Caki2 (cell line): Measurements from ENCODE around the gene IP6K3. TPM values are rescaled to one million over a fixed set of nuclear protein-coding genes. Genes with fewer than 3 reads are reported as not detected.

Source experiments
- DNase-seq: peaks from one replicate; pipeline ENCODE4 v3.0.0-alpha.2; 2015; ENCODE audit warnings: low read depth
- in situ Hi-C: cut with HindIII; loops from 2 replicates; pipeline ENCODE4 v1.10.0; 2016; ENCODE audit warnings: low sequenced_read_pairs, low pct_unique_long_range_greater_than_20kb, mixed read lengths
- total RNA-seq: library from RNA; depleted of rRNA; stranded (reverse); fragments of >200 nt; shearing (Covaris generic); gene quantifications from 2 replicates; pipeline ENCODE4 v1.2.3, GENCODE V29; 2014; ENCODE audit warnings: low replicate concordance

The IP6K3 gene
- total RNA-seq, 1 experiment from 2014 or later = 0.07 TPM

GRCh38 chr6:33716379-33716778 is 30.3 kb downstream of the IP6K3 start:
- DNase-seq = no peak
- in situ Hi-C loops = loop anchor here (10.0 kb wide), 1 partner anchor 62 kb away; no protein-coding TSS in a partner anchor

DNA sequence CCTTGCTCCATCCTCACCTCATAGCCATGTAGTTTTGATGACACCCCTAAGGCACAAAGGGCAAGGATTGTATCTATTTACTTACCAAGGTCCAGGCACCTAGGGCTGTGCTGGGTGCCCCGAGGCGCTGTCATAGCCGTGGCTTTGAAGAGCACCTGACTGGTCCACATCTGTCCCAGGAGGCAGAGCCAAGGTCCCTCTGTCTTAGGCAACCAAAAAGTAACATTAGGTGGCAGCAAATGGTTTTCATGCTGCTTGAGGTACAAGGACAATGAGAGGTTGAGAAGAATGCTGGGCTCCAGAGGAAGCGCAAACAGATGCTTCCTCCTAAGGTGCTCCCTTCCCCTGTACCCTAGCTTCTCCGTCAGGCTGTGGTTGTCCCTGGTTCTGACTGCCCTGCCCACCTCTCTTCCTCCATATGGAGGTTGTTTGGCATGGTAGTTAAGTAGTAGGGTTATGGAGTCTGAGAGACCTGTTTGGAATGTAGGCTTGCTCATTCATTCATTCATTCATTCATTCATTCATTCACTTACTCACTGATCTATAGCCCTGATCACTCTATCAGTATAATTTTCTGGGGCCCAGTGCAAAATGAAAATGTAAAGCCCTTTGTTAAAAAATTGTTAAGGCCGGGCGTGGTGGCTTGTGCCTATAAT is 32.2 kb downstream of the IP6K3 start:
- in situ Hi-C loops = loop anchor here (10.0 kb wide), 1 partner anchor 60 kb away; no protein-coding TSS in a partner anchor
- no peak for DNase-seq

DNA sequence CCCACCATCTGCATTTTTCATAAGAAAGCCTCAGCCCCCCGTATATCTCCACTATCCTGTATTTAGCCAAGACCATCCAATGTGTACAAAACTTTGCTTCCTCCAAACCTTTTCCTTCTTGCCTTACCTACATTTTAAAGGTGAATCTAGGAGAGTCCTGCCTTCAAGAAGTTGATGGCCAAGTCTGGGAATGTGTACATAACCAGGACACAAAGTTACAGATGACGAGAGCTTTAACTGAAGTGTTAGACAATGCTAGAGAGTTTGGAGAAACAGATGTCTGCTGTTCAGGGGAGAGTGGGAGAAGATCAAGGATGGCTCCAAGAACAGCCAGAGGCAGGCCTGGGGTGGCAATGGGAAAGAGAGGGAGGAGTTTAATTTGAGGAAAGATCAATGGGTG is 32.9 kb downstream of the IP6K3 start:
- DNase-seq = no peak
- in situ Hi-C loops = loop anchor here (10.0 kb wide), 1 partner anchor 59 kb away; no protein-coding TSS in a partner anchor

DNA sequence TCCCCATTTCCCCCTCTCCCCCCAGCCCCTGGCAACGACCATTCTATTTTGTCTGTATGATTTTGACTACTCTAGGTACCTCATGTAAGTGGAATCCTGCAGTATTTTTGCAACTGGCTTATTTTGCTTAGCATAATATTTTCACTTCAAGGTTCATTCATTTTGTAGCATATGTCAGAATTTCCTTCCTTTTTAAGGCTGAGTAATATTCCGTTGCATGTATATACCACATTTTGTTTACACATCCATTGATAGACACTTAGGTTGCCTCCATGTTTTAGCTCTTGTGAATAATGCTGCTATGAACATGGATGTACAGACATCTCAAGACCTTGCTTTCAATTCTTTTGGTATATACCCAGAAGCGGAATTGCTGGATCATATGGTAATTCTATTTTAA is 33.8 kb downstream of the IP6K3 start:
- DNase-seq = no peak
- in situ Hi-C loops = loop anchor here (10.0 kb wide), 1 partner anchor 58 kb away; no protein-coding TSS in a partner anchor

GRCh38 chr6:33711140-33712129 is 35.3 kb downstream of the IP6K3 start, which contains the start of gene UQCC2:
TSS of gene UQCC2 (minus strand) at chr6:33711700. CDS start at chr6:33711686, 14 bp downstream.
- peak; percentile 94 for DNase-seq
- in situ Hi-C loops = loop anchor here (10.0 kb wide), 1 partner anchor 57 kb away; no protein-coding TSS in a partner anchor

GRCh38 chr6:33710296-33711121 is 36.2 kb downstream of the IP6K3 start:
- DNase-seq = no peak
- in situ Hi-C loops = loop anchor here (10.0 kb wide), 1 partner anchor 56 kb away; no protein-coding TSS in a partner anchor

DNA sequence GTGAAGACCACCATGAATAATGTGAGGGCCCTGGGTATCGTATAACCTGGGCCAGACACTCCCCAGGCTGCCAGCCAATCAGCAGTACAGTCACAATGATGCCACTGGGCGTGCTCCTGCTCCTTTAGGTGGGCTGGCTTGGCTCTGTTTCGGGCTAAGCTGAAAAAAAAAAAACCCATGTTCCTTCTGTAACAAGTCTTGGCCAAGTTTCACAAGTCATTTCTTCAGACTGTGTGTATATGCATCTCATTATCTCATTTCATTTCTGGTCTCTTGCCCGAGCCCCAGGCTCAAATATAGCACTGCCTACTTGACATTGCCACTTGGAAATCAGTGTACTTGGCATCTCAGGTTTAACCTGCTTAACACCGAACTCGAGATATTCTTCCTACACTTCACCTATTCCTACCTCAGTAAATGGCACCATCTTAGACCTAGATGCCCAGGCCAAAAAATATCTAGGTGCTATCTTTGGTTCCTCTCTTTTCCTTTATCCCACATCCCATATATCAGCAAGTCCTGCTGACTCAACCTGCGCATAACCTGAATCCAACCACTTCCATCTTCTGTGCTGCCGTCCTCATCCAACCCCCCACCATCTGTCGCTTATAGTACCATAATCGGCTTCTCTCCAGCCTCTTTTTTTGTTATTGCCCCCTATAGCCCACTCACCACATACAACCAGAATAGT is 37.0 kb downstream of the IP6K3 start:
- no peak for DNase-seq
- in situ Hi-C loops = loop anchor here (10.0 kb wide), 1 partner anchor 55 kb away; no protein-coding TSS in a partner anchor

DNA sequence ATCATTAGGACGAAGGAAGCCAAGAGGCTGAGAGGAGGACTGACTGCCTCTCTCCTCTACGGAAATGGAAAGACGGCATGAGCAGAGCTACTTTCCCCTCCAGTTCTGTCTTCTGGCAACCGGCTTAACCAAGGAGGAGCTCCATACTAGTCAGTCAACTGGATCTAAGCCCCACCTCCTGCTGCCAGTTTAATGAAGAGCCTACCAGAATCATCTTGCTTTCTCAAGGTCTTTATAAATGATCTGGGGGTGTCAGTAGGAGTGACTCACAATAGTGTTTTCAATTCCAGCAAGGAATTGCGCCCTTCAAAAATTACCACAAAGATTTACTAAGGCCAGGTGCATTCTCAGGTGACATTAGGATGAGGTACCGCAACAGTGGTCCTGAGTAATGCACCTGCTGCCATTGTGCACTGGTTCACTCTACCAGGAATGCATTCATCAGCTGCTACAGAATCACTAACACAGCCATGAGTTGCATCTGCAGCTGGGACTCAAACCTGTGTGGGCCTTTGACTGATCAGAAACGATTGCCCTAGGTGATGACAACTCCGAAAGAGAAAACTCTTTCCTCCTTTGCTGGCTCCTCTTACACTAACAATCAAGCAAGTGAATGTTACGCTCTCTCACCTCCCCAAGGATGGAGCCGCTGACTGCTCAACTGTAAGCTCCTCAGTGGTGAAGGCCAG is 38.0 kb downstream of the IP6K3 start:
- in situ Hi-C loops = no loop called here
- DNase-seq = no peak

GRCh38 chr6:33707771-33708170 is 38.9 kb downstream of the IP6K3 start:
- in situ Hi-C loops = no loop called here
- DNase-seq = no peak

- in situ Hi-C loops = no loop called here
These were observed 40.6 kb downstream of the IP6K3 start for GRCh38 chr6:33705955-33706725.

GRCh38 chr6:33705268-33705885 is 41.3 kb downstream of the IP6K3 start:
- DNase-seq = no peak
- in situ Hi-C loops = no loop called here

More at GRCh38 chr6:33705955-33706725, 40.6 kb downstream of the IP6K3 start:
- no peak for DNase-seq

- in situ Hi-C loops = no loop called here
- DNase-seq = no peak
These were observed 42.3 kb downstream of the IP6K3 start for GRCh38 chr6:33704215-33705066.

- DNase-seq = peak; percentile 51
- in situ Hi-C loops = no loop called here
These were observed 44.2 kb downstream of the IP6K3 start for GRCh38 chr6:33702345-33702977.

- in situ Hi-C loops = no loop called here
These were observed 46.2 kb downstream of the IP6K3 start for GRCh38 chr6:33700391-33701050.

More at GRCh38 chr6:33700391-33701050, 46.2 kb downstream of the IP6K3 start:
- DNase-seq = peak; percentile 65
